Endothelial cell of umbilical vein (primary cell): ENCODE data around the gene RANBP3. TPM values are rescaled to one million over a fixed set of nuclear protein-coding genes. Genes with fewer than 3 reads are reported as not detected.

Source experiments
- BruUV-seq: library from RNA; stranded (reverse); fragments of 400-500 nt; replicated peaks from 2 replicates; lab custom pipeline; 2021; lab: Mats Ljungman, UMichigan
- CTCF ChIA-PET: fragments of 300-600, 350-600 bp; sonication (Branson Sonifier 250); formaldehyde crosslinking; loops from one replicate; lab custom pipeline; 2021; ENCODE audit warnings: antibody characterized with exemption, inconsistent platforms; lab: Charles Lee
- POLR2A ChIA-PET: fragments of 300-600, 350-600 bp; sonication (Branson Sonifier 250); formaldehyde crosslinking; loops from one replicate; lab custom pipeline; 2021; ENCODE audit warnings: antibody characterized with exemption, inconsistent platforms; lab: Charles Lee
- DNase-seq: peaks from one replicate; pipeline ENCODE4 v3.0.0-alpha.2; 2011; ENCODE audit warnings: low read depth, low spot score
- FAIRE-seq: peaks from 2 replicates; lab custom pipeline; 2011; peaks lifted over from hg19 to GRCh38; lab: Jason Lieb, UNC
- H2AFZ ChIP-seq: 2 replicates; pipeline ENCODE4 v1.6.0; 2012; ENCODE audit warnings: low read depth, low read length, control low read depth, inconsistent platforms
- H3K27ac ChIP-seq: 2 replicates; pipeline ENCODE4 v1.5.1; 2011; ENCODE audit warnings: low read depth, mild to moderate bottlenecking, control low read depth, low read length, moderate library complexity; ENCODE audit not compliant: insufficient read depth
- H3K27me3 ChIP-seq, 2 experiments: 2 replicates each; pipeline versions ENCODE4 v1.6.0 to v1.6.1; 2011; ENCODE audit warnings: low read length in 2 of 2, mixed read lengths in 1 of 2; ENCODE audit not compliant: control insufficient read depth in 2 of 2, insufficient read depth in 2 of 2
- H3K36me3 ChIP-seq, 2 experiments: 2 replicates in 1 of 2; 3 replicates in 1 of 2; pipeline ENCODE4 v1.5.1; 2011; ENCODE audit warnings: low read length in 2 of 2, mild to moderate bottlenecking in 1 of 2, moderate library complexity in 1 of 2; ENCODE audit not compliant: control insufficient read depth in 2 of 2, insufficient read depth in 2 of 2; ENCODE audit errors: extremely low read depth in 1 of 2
- H3K4me1 ChIP-seq: 3 replicates; pipeline ENCODE4 v1.5.1; 2011; ENCODE audit warnings: mild to moderate bottlenecking, low read length; ENCODE audit not compliant: control insufficient read depth, insufficient read depth; ENCODE audit errors: extremely low read depth
- H3K4me2 ChIP-seq: 2 replicates; pipeline ENCODE4 v1.6.1; 2011; ENCODE audit warnings: low read length, control low read depth, mixed read lengths; ENCODE audit not compliant: insufficient read depth
- H3K4me3 ChIP-seq, 3 experiments: fragments of 200-600 bp in 1 of 3; sonication (generic), shearing (Covaris generic) in 1 of 3; replicated peaks in 1 of 3; 2 replicates each; pipeline ENCODE4 v1.5.1; 2011 to 2016; ENCODE audit warnings: control low read depth in 3 of 3, low read length in 3 of 3, mild to moderate bottlenecking in 2 of 3, inconsistent platforms in 1 of 3, low read depth in 1 of 3, moderate library complexity in 1 of 3; ENCODE audit not compliant: insufficient read depth in 1 of 3
- H3K79me2 ChIP-seq: 2 replicates; pipeline ENCODE4 v1.6.0; 2012; ENCODE audit warnings: low read length, inconsistent platforms; ENCODE audit not compliant: control insufficient read depth, insufficient read depth
- H3K9ac ChIP-seq: replicated peaks from 2 replicates; pipeline ENCODE3; 2011; ENCODE audit warnings: low read length, control low read depth; ENCODE audit not compliant: insufficient read depth; ENCODE audit errors: extremely low read depth
- H3K9me1 ChIP-seq: replicated peaks from 3 replicates; pipeline ENCODE4 v1.6.0; 2011; ENCODE audit warnings: mild to moderate bottlenecking, low read length; ENCODE audit not compliant: control insufficient read depth, insufficient read depth; ENCODE audit errors: extremely low read depth
- H3K9me3 ChIP-seq: replicated peaks from 2 replicates; pipeline ENCODE4 v1.5.1; 2012; ENCODE audit warnings: low read length, inconsistent platforms; ENCODE audit not compliant: control insufficient read depth, insufficient read depth
- H4K20me1 ChIP-seq: replicated peaks from 2 replicates; pipeline ENCODE3; 2011; ENCODE audit warnings: mild to moderate bottlenecking, low read length; ENCODE audit not compliant: control insufficient read depth, insufficient read depth; ENCODE audit errors: extremely low read depth
- CTCF ChIP-seq, 2 donors: IDR thresholded peaks; 1 replicate in 1 of 2; 2 replicates in 1 of 2; pipeline ENCODE4 v1.5.1; 2011; ENCODE audit warnings: low read length in 2 of 2, mild to moderate bottlenecking in 2 of 2, moderate library complexity in 2 of 2, control low read depth in 1 of 2, inconsistent platforms in 1 of 2, low read depth in 1 of 2; ENCODE audit not compliant: insufficient read depth in 1 of 2; ENCODE audit errors: extremely low read depth in 1 of 2
- EZH2 ChIP-seq: IDR thresholded peaks from 2 replicates; pipeline ENCODE4 v1.6.1; 2012; ENCODE audit warnings: borderline replicate concordance, low read depth, mild to moderate bottlenecking, moderate library complexity, low read length, inconsistent platforms; ENCODE audit not compliant: severe bottlenecking
- GATA2 ChIP-seq: IDR thresholded peaks from 2 replicates; pipeline ENCODE4 v1.7.0; 2011; ENCODE audit warnings: low read depth, mild to moderate bottlenecking, moderate library complexity, mixed read lengths, low read length; ENCODE audit not compliant: insufficient read length, insufficient read depth
- MYC ChIP-seq: IDR thresholded peaks from one replicate; pipeline ENCODE4 v1.6.1; 2011; ENCODE audit warnings: mild to moderate bottlenecking, low read depth, low read length
- POLR2A ChIP-seq: IDR thresholded peaks from 2 replicates; pipeline ENCODE4 v1.6.1; 2012; ENCODE audit warnings: low read depth, mild to moderate bottlenecking, control low read depth, low read length
- POLR2AphosphoS5 ChIP-seq: IDR thresholded peaks from 2 replicates; pipeline ENCODE4 v1.6.1; 2012; ENCODE audit warnings: low read depth, mild to moderate bottlenecking, control low read depth, low read length, moderate library complexity; ENCODE audit not compliant: insufficient read depth
- dilution Hi-C: fragments of 300-500 bp; cut with MboI; formaldehyde crosslinking; loops from one replicate; pipeline ENCODE4 v1.15.0; 2019; ENCODE audit warnings: low sequenced_read_pairs; ENCODE audit not compliant: extremely low pct_ligation_motif_present
- intact Hi-C: fragments of 100-400 bp; cut with micrococcal nuclease; formaldehyde crosslinking; loops from one replicate; pipeline ENCODE4 v1.10.0; 2022
- polyA plus RNA-seq, 4 experiments: library from polyadenylated mRNA; depleted of rRNA in 3 of 4; stranded (reverse) in 3 of 4; unstranded in 1 of 4; fragments of >200 nt; gene quantifications; 2 replicates each; pipeline versions ENCODE4 v1.2.1 to v1.2.3, GENCODE V29; 2011 to 2012; ENCODE audit warnings: missing spikeins in 1 of 4
- total RNA-seq: library from RNA; stranded (reverse); gene quantifications from 2 replicates; pipeline ENCODE4 v1.2.3, GENCODE V29; 2021

The RANBP3 gene
- total and polyA plus RNA-seq, 2 donors (not counting 3 experiments of a cell fraction or from before 2014, with no cell fraction given), result 72.3 to 85.3 TPM

DNA sequence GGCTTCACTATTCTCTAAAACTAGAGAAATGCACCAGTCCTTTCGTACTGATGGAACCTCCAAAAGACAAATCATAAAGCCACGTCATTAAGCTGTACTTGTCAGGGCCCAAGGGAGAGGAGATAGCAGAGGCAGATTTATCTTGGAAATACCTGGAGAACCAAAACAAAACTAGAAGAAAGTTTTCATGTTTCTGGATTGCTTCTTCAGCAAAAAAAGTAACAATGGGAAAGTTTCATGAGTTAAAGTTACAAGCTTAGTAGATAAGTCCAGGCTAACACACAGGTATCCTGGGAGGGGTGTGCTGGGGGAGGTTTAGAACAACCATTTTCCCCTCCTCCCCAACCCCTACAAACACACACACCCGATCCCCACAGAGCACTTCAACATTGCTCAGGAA lies 21.6 kb downstream of the RANBP3 start:
- Histone ChIP-seq H3K27ac (no peak overlapping the region), H3K4me1 (peaks cover 37% of the 10 kb centered on the region), H3K4me2 (no peak overlapping the region), H3K4me3 (no peak overlapping the region), H4K20me1 (no peaks in the 10 kb centered on the region), H3K9ac (no peak overlapping the region), H3K27me3 (no peaks in the 10 kb centered on the region), H3K79me2 (peaks cover 97% of the 10 kb centered on the region), H3K9me3 (no peaks in the 10 kb centered on the region), H3K36me3 (peaks cover 0 to 3% of the 10 kb centered on the region in 2 experiments), H2AFZ (no peak overlapping the region), H3K9me1 (no peaks in the 10 kb centered on the region)
- TF ChIP-seq EZH2, result no peak
- TF ChIP-seq GATA2, result no peak
- no peak for TF ChIP-seq CTCF (IDR thresholded peaks at IDR 0.05; ENCODE audit: extremely low read depth in 1 of 2, insufficient read depth in 1 of 2, low read depth in 1 of 2, low read length in 2 of 2)
- CTCF ChIA-PET, result interaction anchor here (2.0 to 4.3 kb wide), 2 partner anchors 11 to 66 kb away, joined by 5 to 28 read pairs; no protein-coding TSS in a partner anchor
- BruUV-seq, result no TSS peak
- FAIRE-seq (no peak), DNase-seq (no peak)
- dilution Hi-C loops (no loop called here), intact Hi-C loops (no loop called here)
- POLR2A ChIA-PET, result no interaction called here

DNA sequence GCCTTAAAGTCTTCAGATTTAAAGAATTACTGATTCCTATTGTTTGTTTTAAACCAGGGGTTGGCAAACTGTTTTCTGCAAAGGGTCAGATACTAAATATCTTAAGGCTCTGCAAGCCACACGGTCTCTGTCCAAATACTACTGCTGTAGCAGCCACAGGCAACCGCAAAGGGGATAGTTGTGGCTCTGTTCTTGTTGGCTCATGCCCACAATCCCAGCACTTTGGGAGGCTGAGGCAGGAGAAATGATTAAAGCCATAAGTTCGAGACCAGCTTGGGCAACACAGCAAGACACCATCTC lies 22.4 kb downstream of the RANBP3 start:
- no peaks in the 10 kb centered on the region for H3K27me3 ChIP-seq
- ChIA-PET CTCF (interaction anchor here (0.7 to 4.3 kb wide), 3 partner anchors 12 to 67 kb away, joined by 3 to 28 read pairs (median 5); no protein-coding TSS in a partner anchor), POLR2A (no interaction called here)
- TF ChIP-seq MYC (no peak), CTCF (IDR thresholded peaks at IDR 0.05; ENCODE audit: extremely low read depth in 1 of 2, insufficient read depth in 1 of 2, low read depth in 1 of 2, low read length in 2 of 2) (no peak), POLR2A (no peak), POLR2AphosphoS5 (no peak)
- H4K20me1 ChIP-seq, result no peaks in the 10 kb centered on the region
- no TSS peak for BruUV-seq
- H3K4me1 ChIP-seq, result peaks cover 41% of the 10 kb centered on the region
- intact Hi-C loops, result no loop called here
- no peaks in the 10 kb centered on the region for H3K9me1 ChIP-seq
- H3K36me3 ChIP-seq, result peaks cover 0 to 3% of the 10 kb centered on the region in 2 experiments
- FAIRE-seq (no peak), DNase-seq (no peak)
- no peak overlapping the region for H3K4me3 ChIP-seq
- no peak overlapping the region for H2AFZ ChIP-seq
- H3K27ac ChIP-seq, result no peak overlapping the region
- dilution Hi-C loops, result no loop called here
- no peak overlapping the region for H3K4me2 ChIP-seq
- peaks cover 97% of the 10 kb centered on the region for H3K79me2 ChIP-seq
- no peaks in the 10 kb centered on the region for H3K9me3 ChIP-seq
- H3K9ac ChIP-seq, result no peak overlapping the region
